CD8-positive, alpha-beta memory T cell (primary cell): ENCODE data around the gene PRDX3. TPM values are rescaled to one million over a fixed set of nuclear protein-coding genes. Genes with fewer than 3 reads are reported as not detected.

Source experiments
- CTCF ChIA-PET: fragments of 350-600 bp; sonication (Branson Sonifier 250); formaldehyde crosslinking; loops from one replicate; lab custom pipeline; 2021; ENCODE audit warnings: antibody characterized with exemption; lab: Charles Lee
- POLR2A ChIA-PET: fragments of 350-600 bp; sonication (Branson Sonifier 250); formaldehyde crosslinking; loops from one replicate; lab custom pipeline; 2021; ENCODE audit warnings: antibody characterized with exemption; lab: Charles Lee
- DNase-seq, 5 donors: peaks; one replicate each; pipeline versions ENCODE4 v3.0.0 to v3.0.0-alpha.2; 2020 to 2022; ENCODE audit warnings: mixed read lengths in 1 of 5
- H3K27ac ChIP-seq: one replicate; pipeline ENCODE4 v1.7.0; 2013; ENCODE audit warnings: low read depth, mild to moderate bottlenecking, low read length, moderate library complexity
- H3K27me3 ChIP-seq: 2 replicates; pipeline ENCODE4 v1.7.0; 2013; ENCODE audit warnings: low read length, mild to moderate bottlenecking; ENCODE audit not compliant: insufficient read depth, poor library complexity, severe bottlenecking
- H3K36me3 ChIP-seq: 2 replicates; pipeline ENCODE4 v1.7.0; 2013; ENCODE audit warnings: mild to moderate bottlenecking, low read length, moderate library complexity; ENCODE audit not compliant: insufficient read depth
- H3K4me1 ChIP-seq: 2 replicates; pipeline ENCODE4 v1.7.0; 2013; ENCODE audit warnings: mild to moderate bottlenecking, low read length, moderate library complexity; ENCODE audit not compliant: insufficient read depth
- H3K4me3 ChIP-seq: 2 replicates; pipeline ENCODE4 v1.7.0; 2013; ENCODE audit warnings: mild to moderate bottlenecking, low read length
- H3K9me3 ChIP-seq: 2 replicates; pipeline ENCODE4 v1.7.0; 2013; ENCODE audit warnings: mild to moderate bottlenecking, low read length
- H3K27ac Mint-ChIP-seq, 8 donors: one replicate each; pipeline ENCODE4 v1.8.0; 2020 to 2021; ENCODE audit warnings: mixed read lengths in 8 of 8, mild to moderate bottlenecking in 6 of 8, inconsistent platforms in 3 of 8, moderate library complexity in 3 of 8
- H3K27me3 Mint-ChIP-seq, 2 donors: one replicate each; pipeline ENCODE4 v1.8.0; 2020 to 2021; ENCODE audit warnings: mixed read lengths in 2 of 2, mild to moderate bottlenecking in 1 of 2, moderate library complexity in 1 of 2
- H3K36me3 Mint-ChIP-seq, 3 donors: one replicate each; pipeline ENCODE4 v1.8.0; 2020 to 2021; ENCODE audit warnings: mixed read lengths in 3 of 3, inconsistent platforms in 1 of 3, mild to moderate bottlenecking in 1 of 3
- H3K4me1 Mint-ChIP-seq, 3 donors: one replicate each; pipeline ENCODE4 v1.8.0; 2020 to 2021; ENCODE audit warnings: mixed read lengths in 3 of 3, inconsistent platforms in 1 of 3, mild to moderate bottlenecking in 1 of 3
- H3K4me3 Mint-ChIP-seq, 7 donors: one replicate each; pipeline ENCODE4 v1.8.0; 2020 to 2021; ENCODE audit warnings: mixed read lengths in 7 of 7, mild to moderate bottlenecking in 6 of 7, moderate library complexity in 4 of 7, inconsistent platforms in 2 of 7
- H3K9me3 Mint-ChIP-seq, 5 donors: one replicate each; pipeline ENCODE4 v1.8.0; 2020 to 2022; ENCODE audit warnings: mixed read lengths in 5 of 5, mild to moderate bottlenecking in 3 of 5, moderate library complexity in 2 of 5, inconsistent platforms in 1 of 5
- polyA plus RNA-seq: library from polyadenylated mRNA; unstranded; fragments of 300-500 nt; fragmentation: Illumina TruSeq; gene quantifications from one replicate; pipeline ENCODE4 v1.2.3, GENCODE V29; 2021
- total RNA-seq, 2 experiments: library from RNA; stranded (reverse); gene quantifications; one replicate each; pipeline ENCODE4 v1.2.3, GENCODE V29; 2021

PRDX3 gene
- total and polyA plus RNA-seq, 3 experiments from 2014 or later, result 83.3 to 207 (median 203) TPM

DNA sequence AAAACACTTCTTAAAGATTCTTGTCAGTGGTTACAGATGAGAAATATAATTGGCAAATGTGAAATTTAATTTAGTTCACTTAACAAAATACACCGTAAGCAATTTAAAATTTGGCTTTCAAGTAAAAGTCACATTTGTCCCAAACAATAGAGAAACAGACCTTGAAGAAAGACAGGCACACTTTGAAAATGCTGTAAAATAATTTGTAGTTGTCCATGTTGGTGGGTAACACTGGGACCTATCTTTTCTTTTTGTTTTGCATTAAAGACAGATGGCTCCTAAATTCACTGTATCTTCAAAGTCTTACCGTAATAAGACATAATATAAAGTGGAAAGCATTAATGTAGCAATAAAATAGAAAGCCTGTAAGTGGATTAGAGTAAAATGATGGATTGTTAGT, 32.0 kb upstream of the PRDX3 start:
- Mint-ChIP-seq H3K4me1 (peaks cover 49 to 76% (median 59%) of the 10 kb centered on the region in 3 donors), H3K4me3 (no peak overlapping the region), H3K9me3 (no peaks in the 10 kb centered on the region), H3K27me3 (peaks cover 0 to 2% of the 10 kb centered on the region in 2 donors), H3K27ac (peak overlapping the region in 3 of 8 donors; percentile 6 to 90 (median 89)), H3K36me3 (peaks cover 0 to 6% (median 0%) of the 10 kb centered on the region in 3 donors)
- no peak for DNase-seq
- no peak overlapping the region for H3K27ac ChIP-seq
- H3K4me1 ChIP-seq, result peaks cover 64% of the 10 kb centered on the region
- no peak overlapping the region for H3K4me3 ChIP-seq
- POLR2A ChIA-PET, result interaction anchor here (0.7 to 1.1 kb wide), 2 partner anchors 92 to 234 kb away, joined by 3 to 4 read pairs; no protein-coding TSS in a partner anchor
- CTCF ChIA-PET, result interaction anchor here (1.5 to 8.6 kb wide), 4 partner anchors 12 to 207 kb away, joined by 5 to 112 read pairs (median 8); no protein-coding TSS in a partner anchor
- H3K9me3 ChIP-seq, result no peaks in the 10 kb centered on the region
- H3K36me3 ChIP-seq, result no peaks in the 10 kb centered on the region
- H3K27me3 ChIP-seq, result no peaks in the 10 kb centered on the region

DNA sequence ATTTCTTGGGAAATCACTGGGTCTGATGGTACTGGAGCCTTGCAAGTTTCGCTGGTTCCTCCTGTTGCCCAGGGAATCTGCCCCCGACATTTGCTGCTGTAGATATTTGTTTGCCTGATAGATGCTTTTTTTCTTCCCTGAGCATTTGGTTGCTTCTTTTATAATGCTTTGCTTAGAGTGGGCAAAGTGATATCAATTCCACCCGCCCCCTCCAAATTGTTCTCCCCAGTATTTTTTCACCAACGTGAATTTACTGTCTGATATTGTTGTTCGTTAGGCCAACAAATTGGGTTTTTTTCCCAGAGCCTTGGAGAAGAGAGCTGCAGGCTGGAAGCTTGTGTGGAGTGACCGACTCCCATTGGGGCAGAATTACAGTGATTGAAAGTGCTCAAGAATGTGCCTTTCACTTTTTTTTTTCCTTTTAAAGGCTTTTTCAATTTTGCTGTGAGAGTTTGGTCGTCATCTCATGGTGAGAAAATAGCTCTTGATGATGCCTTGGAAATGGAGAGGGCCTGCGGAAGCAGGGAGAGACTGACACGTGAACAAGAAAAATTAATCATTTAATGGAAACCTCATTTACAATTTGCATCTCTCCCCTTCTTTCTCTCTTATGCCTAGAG, 31.2 kb upstream of the PRDX3 start:
- no peak for DNase-seq
- Mint-ChIP-seq H3K4me1 (peaks cover 49 to 72% (median 59%) of the 10 kb centered on the region in 3 donors), H3K9me3 (no peaks in the 10 kb centered on the region), H3K36me3 (peaks cover 0 to 6% (median 0%) of the 10 kb centered on the region in 3 donors), H3K4me3 (peak overlapping the region; percentile 87 to 99 (median 94)), H3K27ac (peak overlapping the region in 7 of 8 donors; percentile 66 to 97 (median 90)), H3K27me3 (peaks cover 0 to 2% of the 10 kb centered on the region in 2 donors)
- Histone ChIP-seq H3K4me1 (peaks cover 59% of the 10 kb centered on the region), H3K9me3 (no peaks in the 10 kb centered on the region), H3K27ac (no peak overlapping the region), H3K27me3 (no peaks in the 10 kb centered on the region), H3K4me3 (peak overlapping the region; percentile 78), H3K36me3 (no peaks in the 10 kb centered on the region)
- ChIA-PET POLR2A (interaction anchor here (0.6 to 1.6 kb wide), 5 partner anchors 92 to 331 kb away, joined by 3 to 13 read pairs (median 3); no protein-coding TSS in a partner anchor), CTCF (interaction anchor here (0.7 to 8.6 kb wide), 19 partner anchors 8 to 285 kb away, joined by 3 to 112 read pairs (median 4); no protein-coding TSS in a partner anchor)

- Histone ChIP-seq H3K27me3 (no peaks in the 10 kb centered on the region), H3K4me3 (peak overlapping the region; percentile 78)
Observed at GRCh38 chr10:119209035-119209735, 30.6 kb upstream of the PRDX3 start.

DNA sequence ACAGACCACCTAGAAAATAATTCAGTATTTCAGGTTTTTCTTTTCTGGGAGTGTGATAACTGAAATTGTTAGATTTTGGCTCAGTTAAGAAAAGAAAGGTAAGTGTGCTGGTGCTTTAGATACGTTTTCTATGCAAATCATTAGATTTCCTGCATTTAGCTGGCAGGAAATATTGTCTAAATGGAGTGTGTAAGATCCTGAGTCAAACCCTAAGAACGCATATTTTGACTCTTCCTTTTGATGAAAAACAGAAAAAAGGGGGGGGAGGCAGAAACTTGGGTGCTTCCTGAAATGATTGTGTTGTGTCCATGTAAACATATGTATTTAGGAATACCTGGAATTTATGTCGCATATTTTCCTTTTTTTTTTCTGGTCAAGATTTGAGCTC, 29.9 kb upstream of the PRDX3 start:
- Mint-ChIP-seq H3K9me3 (no peaks in the 10 kb centered on the region), H3K4me3 (peak overlapping the region; percentile 87 to 99 (median 94)), H3K4me1 (peaks cover 48 to 59% (median 55%) of the 10 kb centered on the region in 3 donors), H3K27ac (peak overlapping the region in 6 of 8 donors; percentile 80 to 97 (median 90)), H3K27me3 (peaks cover 0 to 2% of the 10 kb centered on the region in 2 donors), H3K36me3 (peaks cover 0 to 6% (median 0%) of the 10 kb centered on the region in 3 donors)
- Histone ChIP-seq H3K4me1 (peaks cover 46% of the 10 kb centered on the region), H3K9me3 (no peaks in the 10 kb centered on the region), H3K27me3 (no peaks in the 10 kb centered on the region), H3K4me3 (peak overlapping the region; percentile 78), H3K36me3 (no peaks in the 10 kb centered on the region), H3K27ac (no peak overlapping the region)
- DNase-seq, result peak in 1 of 5 donors; percentile 10
- POLR2A ChIA-PET, result interaction anchor here (0.6 to 1.6 kb wide), 3 partner anchors 50 to 98 kb away, joined by 3 to 13 read pairs (median 4); no protein-coding TSS in a partner anchor
- CTCF ChIA-PET, result interaction anchor here (1.1 to 8.6 kb wide), 13 partner anchors 10 to 335 kb away, joined by 3 to 112 read pairs (median 7); partner anchors contain the start of gene RGS10

More at GRCh38 chr10:119209035-119209735, 30.6 kb upstream of the PRDX3 start:
- Histone ChIP-seq H3K9me3 (no peaks in the 10 kb centered on the region), H3K36me3 (no peaks in the 10 kb centered on the region), H3K4me1 (peaks cover 53% of the 10 kb centered on the region), H3K27ac (no peak overlapping the region)
- Mint-ChIP-seq H3K27ac (peak overlapping the region; percentile 19 to 97 (median 89)), H3K4me3 (peak overlapping the region; percentile 87 to 99 (median 94)), H3K36me3 (peaks cover 0 to 6% (median 0%) of the 10 kb centered on the region in 3 donors), H3K27me3 (peaks cover 0 to 2% of the 10 kb centered on the region in 2 donors), H3K9me3 (no peaks in the 10 kb centered on the region), H3K4me1 (peaks cover 48 to 66% (median 57%) of the 10 kb centered on the region in 3 donors)
- CTCF ChIA-PET, result interaction anchor here (0.7 to 8.6 kb wide), 20 partner anchors 9 to 335 kb away, joined by 3 to 112 read pairs (median 4); partner anchors contain the start of gene RGS10
- POLR2A ChIA-PET, result interaction anchor here (0.6 to 1.6 kb wide), 7 partner anchors 49 to 331 kb away, joined by 3 to 13 read pairs (median 4); no protein-coding TSS in a partner anchor
- DNase-seq, result peak; percentile 20 to 73 (median 48)

DNA sequence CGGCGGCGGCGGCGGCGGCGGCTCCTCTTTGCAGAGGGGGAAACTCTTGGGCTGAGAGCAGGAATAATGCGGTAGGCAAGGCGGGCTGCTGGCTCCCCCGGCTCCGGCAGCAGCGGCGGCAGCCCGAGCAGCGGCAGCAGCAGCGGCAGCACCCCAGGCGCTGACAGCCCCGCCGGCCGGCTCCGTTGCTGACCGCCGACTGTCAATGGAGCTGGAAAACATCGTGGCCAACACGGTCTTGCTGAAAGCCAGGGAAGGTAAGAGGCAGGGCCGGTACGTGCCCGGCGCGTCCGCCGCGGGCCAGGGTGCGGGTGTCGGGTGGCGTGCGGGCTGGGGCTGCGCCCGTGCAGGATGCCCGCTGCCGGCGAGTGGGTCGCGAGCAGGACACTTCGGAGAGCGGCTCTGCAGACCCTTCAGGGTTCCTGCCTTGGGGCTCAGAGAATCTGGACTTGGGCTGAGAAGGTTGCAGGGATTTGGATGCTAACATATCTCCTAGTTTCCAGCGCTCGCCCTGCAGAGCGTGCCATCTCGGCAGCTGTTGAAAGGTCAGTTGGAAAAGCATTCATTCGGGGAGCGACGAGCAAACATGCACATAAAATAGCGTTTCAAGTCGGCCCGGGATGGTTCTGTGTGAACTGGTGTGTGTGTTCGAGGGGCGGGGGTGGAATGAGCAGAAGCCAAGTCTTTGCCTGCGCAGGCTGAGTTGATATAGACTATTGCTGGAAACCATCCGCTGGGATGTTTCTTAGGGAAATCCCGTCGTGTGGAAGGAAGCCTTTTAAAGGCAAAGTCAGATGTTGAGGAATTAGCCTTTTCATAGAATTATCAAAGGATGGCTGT, 29.3 kb upstream of the PRDX3 start:
- DNase-seq, result peak in 3 of 5 donors; percentile 10 to 56 (median 12)
- peak overlapping the region; percentile 78 for H3K4me3 ChIP-seq
- CTCF ChIA-PET, result interaction anchor here (0.6 to 8.6 kb wide), 33 partner anchors 10 to 384 kb away, joined by 3 to 112 read pairs (median 5); partner anchors contain the start of genes EIF3A, RGS10 and SFXN4

DNA sequence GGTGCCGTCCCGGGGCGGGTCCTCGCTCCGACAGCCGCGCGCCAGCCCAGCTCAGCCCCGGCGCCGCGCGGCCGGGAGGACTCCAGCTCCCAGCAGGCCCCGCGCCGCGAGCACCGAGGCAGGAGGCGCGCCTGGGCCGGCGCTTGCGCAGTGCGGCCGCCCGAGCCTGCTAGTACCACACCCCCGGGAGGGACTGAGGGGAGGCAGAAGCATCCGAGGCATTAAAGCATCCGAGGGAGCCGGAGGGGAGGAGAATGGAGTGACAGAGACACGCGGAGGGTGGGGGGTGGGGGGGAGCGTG, 28.7 kb upstream of the PRDX3 start, which contains the start of gene GRK5:
GRK5 (plus strand) TSS at position 206 of the 301 bp plus-strand sequence. CDS start 347 bp downstream, outside the sequence.
- peak within 1 kb of the TSS; percentile 93 to 99 (median 98) for H3K27ac Mint-ChIP-seq
- peaks cover 39 to 49% (median 46%) of the 10 kb centered on the region in 3 donors for H3K4me1 Mint-ChIP-seq
- Histone ChIP-seq H3K27ac (peak within 1 kb of the TSS; percentile 57), H3K9me3 (no peaks in the 10 kb centered on the region), H3K4me1 (peaks cover 34% of the 10 kb centered on the region), H3K36me3 (no peaks in the 10 kb centered on the region), H3K4me3 (peak within 1 kb of the TSS; percentile 78), H3K27me3 (no peaks in the 10 kb centered on the region)
- no peaks in the 10 kb centered on the region for H3K9me3 Mint-ChIP-seq
- H3K27me3 Mint-ChIP-seq, result peaks cover 0 to 2% of the 10 kb centered on the region in 2 donors
- DNase-seq, result peak; percentile 92 to 98 (median 98)
- H3K36me3 Mint-ChIP-seq, result peaks cover 0 to 6% (median 0%) of the 10 kb centered on the region in 3 donors
- ChIA-PET POLR2A (interaction anchor here (0.6 to 2.3 kb wide), 16 partner anchors 42 to 665 kb away, joined by 3 to 18 read pairs (median 3); partner anchors contain the start of genes CACUL1, MCMBP, RGS10 and SFXN4), CTCF (interaction anchor here (0.7 to 8.6 kb wide), 32 partner anchors 8 to 385 kb away, joined by 3 to 112 read pairs (median 5); partner anchors contain the start of genes EIF3A, RGS10 and SFXN4)
- H3K4me3 Mint-ChIP-seq, result peak within 1 kb of the TSS; percentile 94 to 99 (median 96)

More for the DNA sequence above, 29.3 kb upstream of the PRDX3 start:
- peaks cover 0 to 2% of the 10 kb centered on the region in 2 donors for H3K27me3 Mint-ChIP-seq
- POLR2A ChIA-PET, result interaction anchor here (0.6 to 2.3 kb wide), 10 partner anchors 43 to 665 kb away, joined by 3 to 18 read pairs (median 4); partner anchors contain the start of genes MCMBP and SFXN4
- no peaks in the 10 kb centered on the region for H3K9me3 ChIP-seq
- peak overlapping the region; percentile 46 for H3K27ac ChIP-seq
- H3K9me3 Mint-ChIP-seq, result no peaks in the 10 kb centered on the region
- H3K4me3 Mint-ChIP-seq, result peak overlapping the region; percentile 87 to 99 (median 94)
- peaks cover 0 to 6% (median 0%) of the 10 kb centered on the region in 3 donors for H3K36me3 Mint-ChIP-seq
- no peaks in the 10 kb centered on the region for H3K36me3 ChIP-seq
- peaks cover 40% of the 10 kb centered on the region for H3K4me1 ChIP-seq
- H3K4me1 Mint-ChIP-seq, result peaks cover 45 to 55% (median 52%) of the 10 kb centered on the region in 3 donors
- H3K27me3 ChIP-seq, result no peaks in the 10 kb centered on the region
- peak overlapping the region; percentile 80 to 97 (median 91) for H3K27ac Mint-ChIP-seq
